Measurements from ENCODE around the gene SH2D6.

DNA sequence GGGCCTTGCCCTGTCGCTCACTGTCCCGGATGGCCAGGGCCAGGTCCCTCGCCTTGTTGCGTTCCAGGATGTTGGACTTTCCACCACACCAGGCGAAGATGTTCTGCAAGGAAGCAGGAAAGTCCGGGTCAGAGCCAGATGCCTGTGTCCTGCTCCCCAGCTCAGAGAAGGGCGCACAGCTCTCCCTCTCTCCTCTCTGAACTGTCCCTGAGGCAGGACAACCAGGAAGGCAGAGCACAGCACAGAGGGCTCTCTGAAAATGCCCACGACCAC, 19.4 kb upstream of the SH2D6 start:
- TF ChIP-seq, protein P1, sequence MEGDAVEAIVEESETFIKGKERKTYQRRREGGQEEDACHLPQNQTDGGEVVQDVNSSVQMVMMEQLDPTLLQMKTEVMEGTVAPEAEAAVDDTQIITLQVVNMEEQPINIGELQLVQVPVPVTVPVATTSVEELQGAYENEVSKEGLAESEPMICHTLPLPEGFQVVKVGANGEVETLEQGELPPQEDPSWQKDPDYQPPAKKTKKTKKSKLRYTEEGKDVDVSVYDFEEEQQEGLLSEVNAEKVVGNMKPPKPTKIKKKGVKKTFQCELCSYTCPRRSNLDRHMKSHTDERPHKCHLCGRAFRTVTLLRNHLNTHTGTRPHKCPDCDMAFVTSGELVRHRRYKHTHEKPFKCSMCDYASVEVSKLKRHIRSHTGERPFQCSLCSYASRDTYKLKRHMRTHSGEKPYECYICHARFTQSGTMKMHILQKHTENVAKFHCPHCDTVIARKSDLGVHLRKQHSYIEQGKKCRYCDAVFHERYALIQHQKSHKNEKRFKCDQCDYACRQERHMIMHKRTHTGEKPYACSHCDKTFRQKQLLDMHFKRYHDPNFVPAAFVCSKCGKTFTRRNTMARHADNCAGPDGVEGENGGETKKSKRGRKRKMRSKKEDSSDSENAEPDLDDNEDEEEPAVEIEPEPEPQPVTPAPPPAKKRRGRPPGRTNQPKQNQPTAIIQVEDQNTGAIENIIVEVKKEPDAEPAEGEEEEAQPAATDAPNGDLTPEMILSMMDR (IDR thresholded peaks at IDR 0.05): no peak
- no peak for TF ChIP-seq POLR2A (IDR thresholded peaks at IDR 0.05)

Data from heart left ventricle (tissue), 13 donors.